ENCODE data around the gene INTS15. TPM values are rescaled to one million over a fixed set of nuclear protein-coding genes. Genes with fewer than 3 reads are reported as not detected.

INTS15 gene
- total and polyA plus RNA-seq, 5 experiments from 2014 or later = 29.4 to 61.8 (median 43.3) TPM

Other genes with a start within 250 kb of the INTS15 start
- gene FAM220A, start 241.1 kb upstream of the INTS15 start, total RNA-seq = 10 to 100 TPM; 17.8 to 27.7 TPM
- 1 to 10 TPM; 4.4 to 6.7 (median 5.8) TPM for gene FAM220A, start 241.1 kb upstream of the INTS15 start, polyA plus RNA-seq
- gene RAC1, start 215.5 kb upstream of the INTS15 start, total RNA-seq = 10 to 100 TPM; 91.2 to 96.7 TPM
- gene RAC1, start 215.5 kb upstream of the INTS15 start, polyA plus RNA-seq = 100 to 1,000 TPM; 197 to 248 (median 218) TPM
- gene DAGLB, start 142.1 kb upstream of the INTS15 start, total RNA-seq = 10 to 100 TPM; 75.4 to 78.1 TPM
- gene DAGLB, start 142.1 kb upstream of the INTS15 start, polyA plus RNA-seq = 10 to 100 TPM in 1 of 3 donors, 1 to 10 TPM in 2; 7.2 to 11.9 (median 7.6) TPM
- 10 to 100 TPM; 33.1 to 35.3 TPM for gene KDELR2, start 105.9 kb upstream of the INTS15 start, total RNA-seq
- gene KDELR2, start 105.9 kb upstream of the INTS15 start, polyA plus RNA-seq = 10 to 100 TPM; 39.2 to 51.1 (median 42.0) TPM
- gene GRID2IP, start 38.6 kb upstream of the INTS15 start, total RNA-seq = 1 to 10 TPM; 2.6 TPM
- gene GRID2IP, start 38.6 kb upstream of the INTS15 start, polyA plus RNA-seq = under 1 TPM in 2 of 3 donors, not detected in 1; 0.05 to 0.09 TPM
- gene ZDHHC4, start 12.6 kb upstream of the INTS15 start, total RNA-seq = 10 to 100 TPM; 39.7 to 48.3 TPM
- 10 to 100 TPM; 77.2 to 81.0 (median 78.9) TPM for gene ZDHHC4, start 12.6 kb upstream of the INTS15 start, polyA plus RNA-seq
- gene ZNF853, start 25.6 kb downstream of the INTS15 start, total RNA-seq = 1 to 10 TPM; 9.4 to 9.5 TPM
- 1 to 10 TPM; 3.1 to 8.2 (median 3.8) TPM for gene ZNF853, start 25.6 kb downstream of the INTS15 start, polyA plus RNA-seq
- gene ZNF316, start 47.3 kb downstream of the INTS15 start, total RNA-seq = 10 to 100 TPM; 65.5 to 77.9 TPM
- gene ZNF316, start 47.3 kb downstream of the INTS15 start, polyA plus RNA-seq = 1 to 10 TPM in 2 of 3 donors, under 1 TPM in 1; 0.96 to 5.7 (median 1.8) TPM
- 10 to 100 TPM; 45.5 to 49.7 TPM for gene ZNF12, start 116.9 kb downstream of the INTS15 start, total RNA-seq
- 10 to 100 TPM; 19.9 to 23.0 (median 21.5) TPM for gene ZNF12, start 116.9 kb downstream of the INTS15 start, polyA plus RNA-seq
- gene RSPH10B2, start 164.1 kb downstream of the INTS15 start, total RNA-seq = 1 to 10 TPM in 1 of 2 experiments, under 1 TPM in 1; 0.68 to 1.5 TPM
- not detected for gene RSPH10B2, start 164.1 kb downstream of the INTS15 start, polyA plus RNA-seq
- gene CCZ1B, start 236.3 kb downstream of the INTS15 start, total RNA-seq = 100 to 1,000 TPM in 1 of 2 experiments, 10 to 100 TPM in 1; 75.3 to 100 TPM
- gene CCZ1B, start 236.3 kb downstream of the INTS15 start, polyA plus RNA-seq = 10 to 100 TPM; 16.0 to 29.2 (median 22.4) TPM

All from naive thymus-derived CD8-positive, alpha-beta T cell (primary cell).